Suprapubic skin (tissue), 3 donors: Measurements from ENCODE around the gene KRT77.

Experiments
- CTCF ChIP-seq, 2 donors: fragments of 200-600 bp in 1 of 2; fragments of 450-650 bp in 1 of 2; sonication (generic) in 1 of 2; IDR thresholded peaks; one replicate each; pipeline ENCODE4 v1.5.1; 2016 to 2019; ENCODE audit warnings: antibody characterized with exemption in 2 of 2, mild to moderate bottlenecking in 1 of 2, moderate library complexity in 1 of 2
- EP300 ChIP-seq: sonication (generic); formaldehyde crosslinking; IDR thresholded peaks from one replicate; pipeline ENCODE4 v1.6.1; 2017; ENCODE audit warnings: antibody characterized with exemption
- POLR2A ChIP-seq, 2 donors: fragments of 450-650 bp; IDR thresholded peaks; one replicate each; pipeline ENCODE4 v1.6.1; 2017; ENCODE audit warnings: antibody characterized with exemption in 2 of 2, mild to moderate bottlenecking in 2 of 2, moderate library complexity in 2 of 2

GRCh38 chr12:52742822-52743457 lies 39.6 kb upstream of the KRT77 start:
- TF ChIP-seq POLR2A (IDR thresholded peaks at IDR 0.05) (no peak), CTCF (IDR thresholded peaks at IDR 0.05) (no peak), EP300 (no peak)
